Measurements from ENCODE around the gene SIRT6. TPM values are rescaled to one million over a fixed set of nuclear protein-coding genes. Genes with fewer than 3 reads are reported as not detected.

Gene SIRT6
- 7.4 and 9.2 TPM in 2 replicates for total RNA-seq

DNA sequence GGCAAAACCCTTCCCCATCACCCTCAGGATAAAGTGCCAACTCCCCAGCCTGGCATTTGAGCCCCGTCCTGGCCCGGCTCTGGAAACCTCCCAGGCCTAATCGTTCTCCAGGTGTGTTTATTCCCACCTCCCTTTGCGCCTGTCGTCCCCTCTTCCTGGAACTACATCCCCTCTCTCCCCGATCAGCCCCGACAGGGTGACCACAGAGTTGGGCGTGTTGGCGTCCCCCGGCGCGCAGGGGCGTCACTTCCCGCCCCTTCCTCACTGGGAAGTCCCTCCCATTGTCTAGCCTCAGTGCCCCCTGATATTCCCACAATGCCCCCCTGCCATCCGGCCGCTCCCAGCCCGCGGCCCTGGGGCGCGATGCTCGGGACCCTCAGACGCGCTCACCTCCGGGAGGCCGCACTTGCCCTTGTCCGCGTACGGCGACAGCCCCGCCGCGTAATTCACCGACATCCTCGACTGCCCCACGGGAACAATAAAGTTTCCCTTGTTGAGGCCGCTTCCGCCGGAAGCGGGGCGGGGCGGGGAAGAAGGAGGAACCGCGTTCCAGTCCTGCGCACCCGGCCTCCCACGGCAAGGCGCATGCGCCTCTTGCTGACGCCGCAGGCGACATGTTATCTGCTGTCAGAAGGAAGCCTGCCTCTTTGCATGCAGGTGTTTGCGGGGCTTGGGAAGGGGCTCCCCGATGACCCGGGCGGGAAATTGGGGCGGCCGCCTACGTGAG, at the start of gene SIRT6, which contains the start of gene ANKRD24:
Gene SIRT6 (minus strand): TSS at position 480 of the 727 bp plus-strand sequence. CDS start 24 bp downstream, at position 456.
Gene ANKRD24 (plus strand): TSS at position 606 of the 727 bp plus-strand sequence. CDS start 3,737 bp downstream, outside the sequence.

DNA sequence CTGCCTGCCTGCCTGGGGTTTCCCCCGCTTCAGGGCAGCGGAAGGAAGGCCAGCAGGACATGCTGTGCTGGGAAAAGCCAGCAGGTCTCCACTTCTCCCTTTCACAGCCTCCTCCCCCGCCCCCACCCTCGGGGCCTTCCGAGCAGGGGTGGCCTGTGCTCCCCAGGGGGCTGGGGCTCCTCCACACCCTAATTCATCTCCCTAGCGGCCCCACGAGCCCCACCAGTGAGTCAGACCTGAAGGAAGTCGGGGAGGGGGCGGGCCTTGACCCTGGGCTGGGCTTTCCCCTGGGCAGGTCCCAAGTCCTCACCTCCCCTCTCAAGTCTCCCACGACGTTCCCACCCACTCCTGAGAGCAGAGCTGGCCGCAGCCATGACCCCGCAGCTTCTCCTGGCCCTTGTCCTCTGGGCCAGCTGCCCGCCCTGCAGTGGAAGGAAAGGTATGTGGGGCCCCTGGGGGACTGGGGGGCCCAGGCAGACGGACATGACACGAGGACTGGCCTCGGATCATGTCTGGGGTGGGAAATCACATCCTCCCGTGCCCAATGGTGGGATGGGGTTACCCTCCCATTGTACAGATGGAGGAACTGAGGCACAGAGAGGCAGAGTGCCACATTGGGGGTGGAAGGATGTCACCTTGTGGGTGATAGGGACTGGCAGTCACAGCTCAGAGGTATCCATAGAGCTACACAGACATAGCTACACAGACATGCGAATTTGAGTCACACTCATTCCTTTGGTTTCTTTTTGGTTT, 47.0 kb upstream of the SIRT6 start, which contains the start of gene EBI3:
Gene EBI3 (plus strand): TSS at position 345 of the 753 bp plus-strand sequence. CDS start 28 bp downstream, at position 373.

Other genes with a start within 250 kb of the SIRT6 start
- gene NMRK2, start 249.5 kb downstream of the SIRT6 start, total RNA-seq: not detected in 2 replicates
- 135 and 149 TPM in 2 replicates for gene DAPK3, start 211.5 kb downstream of the SIRT6 start, total RNA-seq
- 4,154 and 4,292 TPM in 2 replicates for gene EEF2, start 197.1 kb downstream of the SIRT6 start, total RNA-seq
- gene PIAS4, start 174.8 kb downstream of the SIRT6 start, total RNA-seq: 20.1 and 25.1 TPM in 2 replicates
- gene ZBTB7A, start 115.7 kb downstream of the SIRT6 start, total RNA-seq: 8.5 and 13.2 TPM in 2 replicates
- 243 and 270 TPM in 2 replicates for gene MAP2K2, start 58.4 kb downstream of the SIRT6 start, total RNA-seq
- gene CREB3L3, start 28.9 kb downstream of the SIRT6 start, total RNA-seq: not detected in 2 replicates
- gene ANKRD24, start 126 bp upstream of the SIRT6 start, total RNA-seq: 1.1 and 2.6 TPM in 2 replicates
- gene EBI3, start 47.0 kb upstream of the SIRT6 start, total RNA-seq: not detected in 2 replicates
- gene YJU2, start 64.5 kb upstream of the SIRT6 start, total RNA-seq: 10.7 and 11.9 TPM in 2 replicates
- not detected in 2 replicates for gene SHD, start 96.7 kb upstream of the SIRT6 start, total RNA-seq
- not detected in 2 replicates for gene TMIGD2, start 119.8 kb upstream of the SIRT6 start, total RNA-seq
- gene FSD1, start 122.0 kb upstream of the SIRT6 start, total RNA-seq: 5.4 and 5.7 TPM in 2 replicates
- gene STAP2, start 156.3 kb upstream of the SIRT6 start, total RNA-seq: 4.3 and 5.2 TPM in 2 replicates
- 5.8 and 7.5 TPM in 2 replicates for gene MPND, start 161.0 kb upstream of the SIRT6 start, total RNA-seq
- 21.6 and 25.7 TPM in 2 replicates for gene SH3GL1, start 218.0 kb upstream of the SIRT6 start, total RNA-seq
- 3.4 and 4.3 TPM in 2 replicates for gene CHAF1A, start 220.1 kb upstream of the SIRT6 start, total RNA-seq